ENCODE data around the gene SPG11. TPM values are rescaled to one million over a fixed set of nuclear protein-coding genes. Genes with fewer than 3 reads are reported as not detected.

SPG11 gene
- total and polyA plus RNA-seq, 2 of the 13 experiments (the other 11 are each of a cell fraction or from before 2014, with no cell fraction given) = 31.5 to 40.7 TPM

GRCh38 chr15:44711743-44712345 is 48.4 kb upstream of the SPG11 start (continued):
- TF ChIP-seq DR1 (CRISPR knock-in tag; IDR thresholded peaks at IDR 0.05) = no peak
- 0 out of 4 replicates have a peak, but pooled peaks of 1 of the 2 experiments have one; percentile 17 for TF ChIP-seq NR2F1 (CRISPR knock-in tag; IDR thresholded peaks at IDR 0.05)
- TF ChIP-seq ZNF10 (CRISPR knock-in tag; IDR thresholded peaks at IDR 0.05; ENCODE audit: borderline replicate concordance, low read depth) = no peak
- TF ChIP-seq ZMAT3 (CRISPR knock-in tag; conservative IDR thresholded peaks at IDR 0.05) = peak; percentile 78; the same call in 1 of the 2 replicates
- TF ChIP-seq ZNF160 (CRISPR knock-in tag; IDR thresholded peaks at IDR 0.05) = peak; percentile 47; the same call in 1 of the 2 replicates
- 0 out of 2 replicates have a peak, but pooled peaks have one; percentile 17 for TF ChIP-seq ZNF674 (CRISPR knock-in tag; IDR thresholded peaks at IDR 0.05; ENCODE audit: low read depth)
- TF ChIP-seq ZBTB49 (CRISPR knock-in tag; IDR thresholded peaks at IDR 0.05; ENCODE audit: borderline replicate concordance) = 0 out of 2 replicates have a peak, but pooled peaks have one; percentile 6
- TF ChIP-seq PATZ1 (CRISPR knock-in tag; IDR thresholded peaks at IDR 0.05) = peak; percentile 67; the same call in 1 of the 2 replicates
- TF ChIP-seq ARID4A (CRISPR knock-in tag; IDR thresholded peaks at IDR 0.05; ENCODE audit: borderline replicate concordance) = peak; percentile 51
- 0 out of 2 replicates have a peak, but pooled peaks have one; percentile 5 for TF ChIP-seq ZMYM4 (CRISPR knock-in tag; IDR thresholded peaks at IDR 0.05)
- 0 out of 2 replicates have a peak, but pooled peaks have one; percentile 46 for TF ChIP-seq SAP130 (CRISPR knock-in tag; IDR thresholded peaks at IDR 0.05; ENCODE audit: low read depth)
- peak; percentile 17 for TF ChIP-seq ZNF781 (CRISPR knock-in tag; IDR thresholded peaks at IDR 0.05; ENCODE audit: borderline replicate concordance, not compliant biosample characterization)
- no peak for TF ChIP-seq MIXL1 (CRISPR knock-in tag; IDR thresholded peaks at IDR 0.05)
- TF ChIP-seq ARID2 (CRISPR knock-in tag; IDR thresholded peaks at IDR 0.05; ENCODE audit: borderline replicate concordance) = peak; percentile 87
- peak; percentile 50 for TF ChIP-seq RBFOX2 (IDR thresholded peaks at IDR 0.05; ENCODE audit: low read depth, low read length)
- TF ChIP-seq ZFX (CRISPR knock-in tag; IDR thresholded peaks at IDR 0.05; ENCODE audit: low read depth) = peak; percentile 42; the same call in 1 of the 2 replicates
- 0 out of 2 replicates have a peak, but pooled peaks have one; percentile 11 for TF ChIP-seq HOXA5 (CRISPR knock-in tag; IDR thresholded peaks at IDR 0.05)
- peak; percentile 14; the same call in 1 of the 2 replicates for TF ChIP-seq ZSCAN9 (CRISPR knock-in tag; IDR thresholded peaks at IDR 0.05; ENCODE audit: borderline replicate concordance)
- TF ChIP-seq PHF8 (CRISPR knock-in tag; IDR thresholded peaks at IDR 0.05) = peak; percentile 13
- no peak for TF ChIP-seq ZEB1 (IDR thresholded peaks at IDR 0.05; ENCODE audit: insufficient replicate concordance, low read depth)
